ENCODE results near the gene PIK3C3. TPM values are rescaled to one million over a fixed set of nuclear protein-coding genes. Genes with fewer than 3 reads are reported as not detected.

The PIK3C3 gene
- total and polyA plus RNA-seq, 9 of the 15 experiments (the other 6 are each of a cell fraction or from before 2014, with no cell fraction given): 27.0 to 101 (median 42.9) TPM

GRCh38 chr18:42041793-42042192, 86.8 kb downstream of the PIK3C3 start:
- in situ Hi-C loops (cut with MboI): no loop called here
- no peaks in the 10 kb centered on the region for H4K20me1 ChIP-seq (replicated peaks; ENCODE audit: control insufficient read depth, insufficient read depth, low read length)
- H3K4me3 ChIP-seq: no peak overlapping the region
- no peaks in the 10 kb centered on the region for H3K79me2 ChIP-seq (ENCODE audit: control insufficient read depth, insufficient read depth, low read length)
- no peaks in the 10 kb centered on the region for H3K9me1 ChIP-seq (ENCODE audit: control insufficient read depth, insufficient read depth, low read length)
- no peak overlapping the region for H3K4me2 ChIP-seq (ENCODE audit: insufficient read depth, low read length)
- WGBS (ENCODE audit: insufficient coverage, low coverage, missing lambda C conversion rate): 100% methylated on average over 1 of the region's 1 CpG
- intact Hi-C loops (cut with micrococcal nuclease): no loop called here
- H3K9ac ChIP-seq (ENCODE audit: insufficient read depth in 1 of 2, low read depth in 2 of 2, low read length in 2 of 2): no peak overlapping the region
- no peak overlapping the region for H2AFZ ChIP-seq (ENCODE audit: low read depth, low read length)
- no peak for TF ChIP-seq HEY1 (CRISPR knock-in tag; IDR thresholded peaks at IDR 0.05; ENCODE audit: borderline replicate concordance)
- TF ChIP-seq CBX3 (IDR thresholded peaks at IDR 0.05; ENCODE audit: borderline replicate concordance in 1 of 2, low read length in 2 of 2): no peak
- TF ChIP-seq FOS (IDR thresholded peaks at IDR 0.05; ENCODE audit: extremely low read depth, insufficient read length): no peak
- no peak for TF ChIP-seq ZEB2 (IDR thresholded peaks at IDR 0.05)
- TF ChIP-seq GTF2F1 (IDR thresholded peaks at IDR 0.05; ENCODE audit: low read depth, low read length): no peak
- TF ChIP-seq ZNF830 (CRISPR knock-in tag; IDR thresholded peaks at IDR 0.05): no peak
- no peak for TF ChIP-seq ESRRA (IDR thresholded peaks at IDR 0.05; ENCODE audit: borderline replicate concordance, low read depth)
- no peak for TF ChIP-seq COPS2 (conservative IDR thresholded peaks at IDR 0.05)
- TF ChIP-seq HDGF (IDR thresholded peaks at IDR 0.05): no peak
- TF ChIP-seq ZBTB34 (CRISPR knock-in tag; IDR thresholded peaks at IDR 0.05): no peak
- TF ChIP-seq HNRNPH1 (optimal IDR thresholded peaks at IDR 0.05; ENCODE audit: low read depth, low read length): no peak
- no peak for TF ChIP-seq ZNF584 (CRISPR knock-in tag; IDR thresholded peaks at IDR 0.05; ENCODE audit: low read depth)
- TF ChIP-seq EHMT2 (IDR thresholded peaks at IDR 0.05): no peak
- no peak for TF ChIP-seq TRIM25 (IDR thresholded peaks at IDR 0.05; ENCODE audit: borderline replicate concordance)
- POLR2A ChIA-PET: no interaction called here
- no peak overlapping the region for H3K27ac ChIP-seq (ENCODE audit: extremely low read depth, low read depth, low read length)
- no peaks in the 10 kb centered on the region for H3K9me3 ChIP-seq (replicated peaks; ENCODE audit: control insufficient read depth, insufficient read depth, low read depth, low read length)
- BruUV-seq (replicated peaks): no TSS peak
- no peak for ATAC-seq
- H3K36me3 ChIP-seq (ENCODE audit: control insufficient read depth, insufficient read depth, low read length): peaks cover 4% of the 10 kb centered on the region; the same call in 2 of the 3 replicates
- H3K27me3 ChIP-seq (ENCODE audit: control insufficient read depth in 2 of 2, insufficient read depth in 2 of 2, low read length in 2 of 2): no peaks in the 10 kb centered on the region
- no peak for FAIRE-seq
- no peak for DNase-seq (ENCODE audit: extremely low read depth in 1 of 4, low spot score in 3 of 4)
- H3K4me1 ChIP-seq (replicated peaks in 1 of 2; ENCODE audit: control insufficient read depth in 2 of 2, insufficient read depth in 2 of 2, low read length in 2 of 2): no peaks in the 10 kb centered on the region
- CTCF ChIA-PET (ENCODE audit: low intra/inter-chr PET ratio): no interaction called here
